Measurements from ENCODE around the gene SSR3. TPM values are rescaled to one million over a fixed set of nuclear protein-coding genes. Genes with fewer than 3 reads are reported as not detected.

SSR3 gene
- total and polyA plus RNA-seq, 3 donors from 2014 or later: 85.0 to 204 (median 108) TPM

DNA sequence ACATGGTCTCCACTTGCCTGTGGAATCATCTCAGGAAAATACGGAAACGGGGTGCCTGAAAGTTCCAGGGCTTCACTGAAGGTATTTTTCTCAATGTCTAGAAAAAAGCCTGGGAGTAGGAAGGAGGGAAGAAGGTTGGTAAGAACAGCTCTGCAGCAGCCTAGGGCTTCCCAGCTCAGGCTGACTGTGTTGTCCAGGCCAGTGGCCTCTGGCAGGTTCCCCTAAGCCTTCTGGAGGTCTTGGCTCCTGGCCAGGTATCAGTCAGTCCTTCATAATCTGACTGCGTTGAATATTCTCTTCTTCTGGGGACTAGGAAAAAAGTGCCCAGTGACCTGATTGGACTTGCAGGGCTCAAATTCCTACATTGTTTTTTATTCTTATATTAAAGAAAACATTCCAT, 38.6 kb downstream of the SSR3 start:
- Histone ChIP-seq H3K36me3 (ENCODE audit: low read depth, missing control alignments) (no peaks in the 10 kb centered on the region), H3K27ac (peak overlapping the region in 1 of 2 donors; percentile 0), H3K4me3 (no peak overlapping the region), H3K4me1 (peaks cover 5% of the 10 kb centered on the region), H3K27me3 (no peaks in the 10 kb centered on the region), H3K9me3 (no peaks in the 10 kb centered on the region)
- DNase-seq: peak; percentile 44
- intact Hi-C loops (cut with DNase I; ENCODE audit: low total_unique reads): loop anchor here (10.0 kb wide), 1 partner anchor 361 kb away; no protein-coding TSS in a partner anchor
- 68 to 73% methylated on average over 3 of the region's 3 CpGs for WGBS, 2 donors
- no peak for TF ChIP-seq POLR2A (IDR thresholded peaks at IDR 0.05)
- TF ChIP-seq, protein P1, sequence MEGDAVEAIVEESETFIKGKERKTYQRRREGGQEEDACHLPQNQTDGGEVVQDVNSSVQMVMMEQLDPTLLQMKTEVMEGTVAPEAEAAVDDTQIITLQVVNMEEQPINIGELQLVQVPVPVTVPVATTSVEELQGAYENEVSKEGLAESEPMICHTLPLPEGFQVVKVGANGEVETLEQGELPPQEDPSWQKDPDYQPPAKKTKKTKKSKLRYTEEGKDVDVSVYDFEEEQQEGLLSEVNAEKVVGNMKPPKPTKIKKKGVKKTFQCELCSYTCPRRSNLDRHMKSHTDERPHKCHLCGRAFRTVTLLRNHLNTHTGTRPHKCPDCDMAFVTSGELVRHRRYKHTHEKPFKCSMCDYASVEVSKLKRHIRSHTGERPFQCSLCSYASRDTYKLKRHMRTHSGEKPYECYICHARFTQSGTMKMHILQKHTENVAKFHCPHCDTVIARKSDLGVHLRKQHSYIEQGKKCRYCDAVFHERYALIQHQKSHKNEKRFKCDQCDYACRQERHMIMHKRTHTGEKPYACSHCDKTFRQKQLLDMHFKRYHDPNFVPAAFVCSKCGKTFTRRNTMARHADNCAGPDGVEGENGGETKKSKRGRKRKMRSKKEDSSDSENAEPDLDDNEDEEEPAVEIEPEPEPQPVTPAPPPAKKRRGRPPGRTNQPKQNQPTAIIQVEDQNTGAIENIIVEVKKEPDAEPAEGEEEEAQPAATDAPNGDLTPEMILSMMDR (IDR thresholded peaks at IDR 0.05): no peak

DNA sequence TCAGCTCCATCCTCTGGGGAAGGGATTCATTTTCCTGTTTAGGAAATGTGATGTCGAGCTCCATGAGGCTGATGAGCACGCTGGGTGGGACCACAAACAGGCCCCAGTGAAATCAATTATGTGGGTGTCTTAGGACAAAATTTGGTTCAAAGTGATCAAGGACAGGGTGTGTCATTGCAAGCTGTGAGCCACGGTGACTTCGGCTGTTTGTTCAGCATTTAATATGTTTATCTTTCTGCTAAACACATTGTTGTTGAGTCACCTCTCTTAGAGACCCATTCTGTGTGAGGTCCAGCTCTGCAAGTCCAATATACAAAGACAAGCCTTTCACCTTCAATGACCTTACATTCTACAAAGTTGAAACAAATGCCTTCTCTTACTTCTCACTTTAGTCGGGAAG, 41.3 kb downstream of the SSR3 start:
- WGBS, 2 donors: 55 to 56% methylated on average over 5 of the region's 5 CpGs
- intact Hi-C loops (cut with DNase I; ENCODE audit: low total_unique reads): loop anchor here (10.0 kb wide), 1 partner anchor 359 kb away; no protein-coding TSS in a partner anchor
- H3K4me1 ChIP-seq: peaks cover 5% of the 10 kb centered on the region

DNA sequence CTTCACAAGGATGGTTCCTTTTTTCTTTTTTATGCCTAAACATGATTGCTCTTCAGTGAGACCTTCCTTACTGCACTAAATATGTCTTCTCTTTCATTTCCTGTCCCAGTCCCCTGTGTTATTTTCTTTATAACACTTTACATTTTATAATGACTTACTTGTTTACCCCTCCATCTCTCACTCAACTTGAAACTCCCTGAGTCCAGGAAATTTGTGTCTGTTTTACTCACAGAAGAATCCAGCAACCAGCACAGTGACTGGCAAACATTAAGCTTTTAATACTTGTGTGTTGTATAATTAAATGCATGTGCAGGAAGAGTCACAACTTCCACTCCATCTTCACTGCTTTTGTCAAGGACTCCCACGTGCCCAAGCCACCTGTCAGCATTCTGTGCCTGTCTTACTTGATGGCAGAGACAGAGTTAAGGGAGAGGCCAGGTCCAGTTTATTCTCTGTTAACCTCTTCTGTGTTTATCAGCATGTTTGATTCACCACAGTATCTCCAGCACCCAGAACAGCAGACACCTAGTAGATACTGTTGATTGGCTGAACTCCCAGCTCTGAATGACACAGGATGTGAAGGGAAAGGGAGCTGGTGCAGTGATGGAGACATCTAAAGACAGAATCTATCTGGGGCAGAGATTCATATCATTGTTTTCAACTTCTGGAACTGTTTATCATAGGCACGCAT, 42.8 kb downstream of the SSR3 start:
- H3K4me3 ChIP-seq: no peak overlapping the region
- no peaks in the 10 kb centered on the region for H3K9me3 ChIP-seq
- no peak for TF ChIP-seq POLR2A (IDR thresholded peaks at IDR 0.05)
- TF ChIP-seq, protein P1 (IDR thresholded peaks at IDR 0.05): no peak
- intact Hi-C loops (cut with DNase I; ENCODE audit: low total_unique reads): loop anchor here (10.0 kb wide), 1 partner anchor 357 kb away; no protein-coding TSS in a partner anchor
- H3K4me1 ChIP-seq: peaks cover 5% of the 10 kb centered on the region
- H3K27me3 ChIP-seq: no peaks in the 10 kb centered on the region
- no peak for DNase-seq
- 72 to 78% methylated on average over 2 of the region's 2 CpGs for WGBS, 2 donors
- H3K27ac ChIP-seq: no peak overlapping the region
- H3K36me3 ChIP-seq (ENCODE audit: low read depth, missing control alignments): no peaks in the 10 kb centered on the region

More for the DNA sequence above, 41.3 kb downstream of the SSR3 start:
- no peaks in the 10 kb centered on the region for H3K27me3 ChIP-seq
- H3K9me3 ChIP-seq: no peaks in the 10 kb centered on the region
- H3K4me3 ChIP-seq: no peak overlapping the region
- no peak for DNase-seq
- no peak overlapping the region for H3K27ac ChIP-seq
- no peaks in the 10 kb centered on the region for H3K36me3 ChIP-seq (ENCODE audit: low read depth, missing control alignments)
- TF ChIP-seq, protein P1 (IDR thresholded peaks at IDR 0.05): no peak
- no peak for TF ChIP-seq POLR2A (IDR thresholded peaks at IDR 0.05)

DNA sequence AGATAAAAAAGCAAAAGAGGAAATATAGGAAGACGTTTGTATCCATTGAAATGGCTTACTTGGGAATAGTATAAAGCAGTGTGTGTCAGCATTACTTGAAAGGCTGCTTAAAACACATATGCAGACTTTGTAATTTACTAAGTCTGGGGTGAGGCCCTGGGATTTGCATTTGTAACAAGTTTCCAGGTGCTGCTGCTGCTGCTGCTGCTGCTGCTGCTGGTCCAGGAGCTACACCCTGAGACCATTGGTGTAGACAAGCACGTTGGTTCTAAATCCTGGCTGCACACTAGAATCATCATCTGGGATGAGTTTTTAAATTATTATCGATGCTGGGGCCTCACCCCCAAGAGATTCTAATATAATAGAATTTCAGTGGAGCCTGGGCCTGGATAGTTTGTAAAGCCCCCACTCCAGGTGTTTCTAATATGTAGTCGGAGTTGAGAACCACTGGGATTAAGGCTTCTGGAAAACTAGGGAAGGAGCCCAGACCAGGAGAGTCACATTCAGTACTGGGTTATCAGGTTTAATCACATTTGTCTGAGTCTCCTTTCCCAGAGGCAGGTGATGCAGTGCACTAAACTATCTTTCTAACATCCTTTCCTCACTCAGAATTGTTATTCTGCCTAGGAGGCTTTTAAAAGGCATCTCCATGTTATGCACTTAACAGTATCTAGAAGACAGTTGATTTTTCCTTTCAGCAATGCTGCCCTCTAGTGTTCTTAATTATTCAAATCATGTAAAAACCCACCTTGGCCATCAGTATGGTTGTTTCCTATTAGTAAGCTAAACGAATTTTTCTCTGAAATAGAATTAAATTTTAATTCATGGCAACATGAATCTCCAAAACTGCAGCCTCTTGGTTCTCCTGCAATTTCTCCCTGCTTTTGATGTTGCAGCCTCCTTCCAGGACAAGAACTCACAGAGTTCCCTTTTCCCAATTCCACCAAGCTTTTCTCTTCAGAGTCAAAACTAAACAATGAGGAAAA, 45.4 kb downstream of the SSR3 start:
- no peak overlapping the region for H3K27ac ChIP-seq
- no peaks in the 10 kb centered on the region for H3K9me3 ChIP-seq
- no peaks in the 10 kb centered on the region for H3K27me3 ChIP-seq
- intact Hi-C loops (cut with DNase I; ENCODE audit: low total_unique reads): loop anchor here (10.0 kb wide), 1 partner anchor 355 kb away; no protein-coding TSS in a partner anchor
- no peak for DNase-seq
- H3K4me3 ChIP-seq: no peak overlapping the region
- no peaks in the 10 kb centered on the region for H3K36me3 ChIP-seq (ENCODE audit: low read depth, missing control alignments)
- H3K4me1 ChIP-seq: no peaks in the 10 kb centered on the region
- WGBS, 2 donors: 65 to 75% methylated on average over 5 of the region's 5 CpGs
- no peak for TF ChIP-seq POLR2A (IDR thresholded peaks at IDR 0.05)
- TF ChIP-seq, protein P1 (IDR thresholded peaks at IDR 0.05): peak; percentile 27 to 61 (median 36)

Measured in testis (tissue), 3 donors.